ENCODE data around the gene CD8A. TPM values are rescaled to one million over a fixed set of nuclear protein-coding genes. Genes with fewer than 3 reads are reported as not detected.
A peak's percentile ranks its signal among the peaks of the same experiment; 100 is the strongest.
"Not testable (repeated sequence)": the region's sequence is repeated elsewhere in the genome, so short reads cannot be mapped to it uniquely, and the experiment has no call there.

The CD8A gene
- total RNA-seq (10 to 100 TPM in 1 of 5 donors, 1 to 10 TPM in 2, not detected in 2; 1.3 to 24.9 (median 6.2) TPM), polyA plus RNA-seq (10 to 100 TPM in 1 of 3 donors, 1 to 10 TPM in 2; 1.2 to 13.1 (median 1.3) TPM)
- long read RNA-seq, donor 1, result 0 reads
- long read RNA-seq, donor 2, result 0 reads
- long read RNA-seq, donor 3, result 0 reads
- long read RNA-seq, donor 4, result 0 reads
- long read RNA-seq, donor 5, result 0 reads
- long read RNA-seq, donor 6, result 0 reads
- long read RNA-seq, donor 7, partial matches to known transcripts, result 0 of 1 reads
- long read RNA-seq, donor 7, other reads (novel, unspliced or antisense), result 0 of 1 reads
- long read RNA-seq, donor 8, partial matches to known transcripts, result 0 of 1 reads
- long read RNA-seq, donor 8, other reads (novel, unspliced or antisense), result 0 of 1 reads
- long read RNA-seq, donor 9, result 0 reads
- long read RNA-seq, donor 10, result 0 reads

DNA sequence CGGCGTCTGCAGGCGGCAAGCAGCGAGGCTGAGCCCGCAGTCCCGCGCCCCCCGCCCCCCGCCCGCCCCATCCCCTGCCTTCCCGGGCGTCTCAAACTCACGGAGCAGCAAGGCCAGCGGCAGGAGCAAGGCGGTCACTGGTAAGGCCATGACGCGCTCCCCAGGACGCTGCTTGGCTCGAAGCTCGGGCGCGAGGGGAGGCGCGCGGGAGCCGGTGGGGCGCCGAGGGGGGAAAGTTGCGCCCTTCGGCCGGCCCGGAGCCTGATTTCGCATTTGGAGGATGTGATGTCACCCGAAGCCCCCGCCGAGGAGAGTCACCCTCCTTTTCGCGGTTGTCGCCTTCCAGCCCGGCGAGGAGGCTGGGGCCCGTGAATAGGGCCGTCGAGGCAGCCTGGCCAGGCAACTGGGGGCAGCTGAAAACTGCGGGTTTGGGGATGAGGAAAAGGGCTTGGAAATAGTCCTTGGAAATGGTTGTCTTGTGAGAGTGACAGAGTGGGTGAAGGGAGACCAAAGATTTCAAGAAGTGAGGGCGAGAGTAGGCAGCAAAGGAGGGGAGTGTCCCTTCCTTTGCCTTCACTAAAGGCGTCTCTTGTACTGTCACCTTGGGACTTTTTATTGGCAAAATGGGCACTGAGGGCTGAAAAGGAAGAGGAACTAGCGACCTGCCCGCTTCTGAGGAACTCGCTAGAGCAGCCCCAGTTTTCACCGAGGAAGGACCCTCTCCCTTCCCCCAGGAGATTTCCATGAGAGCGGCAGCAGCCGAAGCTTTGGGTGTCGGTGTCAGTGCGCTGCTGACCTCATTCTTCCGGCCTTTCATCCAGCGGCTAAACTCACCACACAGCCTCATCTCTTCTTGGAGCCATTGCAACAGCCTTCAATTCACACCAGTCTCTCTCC, at the start of gene CD8A:
Gene CD8A (minus strand): TSS at position 238 of the 897 bp plus-strand sequence. CDS start 88 bp downstream, at position 150.
- peak within 1 kb of the TSS; percentile 27 to 42 (median 36) for H3K4me3 ChIP-seq
- WGBS, 5 donors, result 3 to 7% (median 4%) methylated on average over 24 to 57 of the region's 57 CpGs
- intact Hi-C loops (cut with DNase I; ENCODE audit: low total_unique reads), result no loop called here
- peaks cover 35 to 88% (median 60%) of the 10 kb centered on the region in 3 donors for H3K27me3 ChIP-seq
- H3K27ac ChIP-seq, result peak within 1 kb of the TSS; percentile 11 to 74 (median 63)
- peak in 1 of 2 donors; percentile 62 for DNase-seq
- peaks cover 22 to 42% (median 35%) of the 10 kb centered on the region in 4 donors for H3K4me1 ChIP-seq
- TF ChIP-seq, protein P1, sequence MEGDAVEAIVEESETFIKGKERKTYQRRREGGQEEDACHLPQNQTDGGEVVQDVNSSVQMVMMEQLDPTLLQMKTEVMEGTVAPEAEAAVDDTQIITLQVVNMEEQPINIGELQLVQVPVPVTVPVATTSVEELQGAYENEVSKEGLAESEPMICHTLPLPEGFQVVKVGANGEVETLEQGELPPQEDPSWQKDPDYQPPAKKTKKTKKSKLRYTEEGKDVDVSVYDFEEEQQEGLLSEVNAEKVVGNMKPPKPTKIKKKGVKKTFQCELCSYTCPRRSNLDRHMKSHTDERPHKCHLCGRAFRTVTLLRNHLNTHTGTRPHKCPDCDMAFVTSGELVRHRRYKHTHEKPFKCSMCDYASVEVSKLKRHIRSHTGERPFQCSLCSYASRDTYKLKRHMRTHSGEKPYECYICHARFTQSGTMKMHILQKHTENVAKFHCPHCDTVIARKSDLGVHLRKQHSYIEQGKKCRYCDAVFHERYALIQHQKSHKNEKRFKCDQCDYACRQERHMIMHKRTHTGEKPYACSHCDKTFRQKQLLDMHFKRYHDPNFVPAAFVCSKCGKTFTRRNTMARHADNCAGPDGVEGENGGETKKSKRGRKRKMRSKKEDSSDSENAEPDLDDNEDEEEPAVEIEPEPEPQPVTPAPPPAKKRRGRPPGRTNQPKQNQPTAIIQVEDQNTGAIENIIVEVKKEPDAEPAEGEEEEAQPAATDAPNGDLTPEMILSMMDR (IDR thresholded peaks at IDR 0.05), result no peak
- TF ChIP-seq EP300 (IDR thresholded peaks at IDR 0.05) (no peak), POLR2AphosphoS5 (IDR thresholded peaks at IDR 0.05) (no peak), POLR2A (IDR thresholded peaks at IDR 0.05) (no peak)
- no peaks in the 10 kb centered on the region for H3K36me3 ChIP-seq
- peaks cover 0 to 5% (median under 1%) of the 10 kb centered on the region in 4 donors for H3K9me3 ChIP-seq

DNA sequence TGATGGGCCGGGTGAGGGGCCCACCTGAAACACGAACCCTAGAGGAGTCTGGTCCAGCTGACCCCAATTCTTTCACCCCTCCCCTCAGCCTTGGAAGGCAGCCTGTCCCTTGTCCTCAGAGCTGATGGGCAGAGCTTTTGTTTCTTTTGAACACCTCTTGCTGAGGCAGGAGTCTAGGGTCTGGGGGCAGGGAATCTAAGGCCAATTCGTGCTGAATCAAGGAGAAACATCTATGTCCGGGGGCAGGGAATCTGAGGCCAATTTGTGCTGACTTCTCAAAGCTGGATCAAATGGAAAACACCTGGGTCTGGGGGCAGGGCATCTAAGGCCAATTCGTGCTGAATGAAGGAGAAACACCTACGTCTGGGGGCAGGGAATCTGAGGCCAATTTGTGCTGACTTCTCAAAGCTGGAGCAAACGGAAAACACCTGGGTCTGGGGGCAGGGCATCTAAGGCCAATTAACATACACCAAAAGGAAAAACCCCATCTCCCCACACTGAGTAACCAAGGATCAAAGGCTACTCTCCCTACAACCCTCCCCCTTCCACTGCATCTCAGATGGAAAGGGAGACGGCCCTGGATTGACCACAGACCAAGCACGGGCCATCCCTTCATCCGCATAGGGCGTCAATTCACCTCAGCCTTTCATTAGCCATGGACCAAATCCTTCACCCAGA, 49.3 kb upstream of the CD8A start:
- H3K4me3 ChIP-seq; H3K9me3 ChIP-seq; H3K36me3 ChIP-seq; H3K4me1 ChIP-seq; H3K27me3 ChIP-seq; H3K27ac ChIP-seq; DNase-seq; intact Hi-C loops (cut with DNase I; ENCODE audit: low total_unique reads): not testable (repeated sequence)
- 75 to 84% (median 84%) methylated on average over 6 to 8 of the region's 11 CpGs for WGBS, 5 donors

DNA sequence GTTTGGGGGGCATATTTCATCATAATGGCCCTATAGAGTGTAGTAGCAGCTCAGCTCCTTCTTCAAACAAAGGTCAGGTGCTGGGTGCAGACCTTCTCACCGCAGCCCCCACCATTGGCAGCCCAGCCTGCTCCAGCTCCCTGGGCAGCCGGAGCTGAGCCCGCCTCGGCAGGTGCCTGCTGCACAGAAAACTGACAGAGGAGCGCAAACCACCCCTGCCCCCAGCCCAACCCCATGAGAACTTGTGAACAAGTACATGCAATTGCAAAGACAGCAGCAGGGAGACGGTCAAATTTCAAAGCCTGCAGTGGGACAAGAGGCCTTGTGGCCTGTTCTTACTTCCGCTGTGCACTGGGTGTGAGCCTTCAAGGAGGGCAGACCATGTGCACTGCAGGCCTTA, 48.7 kb upstream of the CD8A start:
- H3K4me3 ChIP-seq; H3K4me1 ChIP-seq; H3K27me3 ChIP-seq; H3K27ac ChIP-seq; H3K36me3 ChIP-seq; intact Hi-C loops (cut with DNase I; ENCODE audit: low total_unique reads); DNase-seq; H3K9me3 ChIP-seq: not testable (repeated sequence)
- WGBS, 5 donors, result 90 to 100% (median 93%) methylated on average over 3 to 7 of the region's 7 CpGs

DNA sequence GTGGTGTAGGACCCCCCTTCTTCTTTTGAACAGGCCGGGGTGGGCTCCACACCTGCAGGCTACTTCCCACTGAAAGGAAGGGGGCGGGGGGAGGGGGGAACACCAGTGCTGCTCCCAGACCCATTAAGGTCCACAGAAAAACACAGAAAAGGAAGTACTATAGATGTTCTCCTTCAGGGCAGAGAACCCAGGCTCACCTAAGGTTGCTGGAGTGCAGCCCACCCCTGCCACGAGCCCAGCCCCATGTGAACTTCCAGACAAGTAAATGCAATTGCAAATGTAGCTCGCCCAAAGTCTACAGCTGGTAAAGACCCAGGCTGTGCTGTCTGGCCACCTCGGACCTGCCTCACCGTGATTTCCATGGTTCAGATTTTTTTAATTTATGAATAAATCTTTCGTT, 47.0 kb upstream of the CD8A start:
- H3K27me3 ChIP-seq; H3K4me1 ChIP-seq; H3K36me3 ChIP-seq; DNase-seq; intact Hi-C loops (cut with DNase I; ENCODE audit: low total_unique reads); H3K9me3 ChIP-seq; H3K4me3 ChIP-seq: not testable (repeated sequence)
- peak overlapping the region in 1 of 5 donors; percentile 46 for H3K27ac ChIP-seq
- 54 to 83% (median 78%) methylated on average over 6 to 7 of the region's 7 CpGs for WGBS, 5 donors

DNA sequence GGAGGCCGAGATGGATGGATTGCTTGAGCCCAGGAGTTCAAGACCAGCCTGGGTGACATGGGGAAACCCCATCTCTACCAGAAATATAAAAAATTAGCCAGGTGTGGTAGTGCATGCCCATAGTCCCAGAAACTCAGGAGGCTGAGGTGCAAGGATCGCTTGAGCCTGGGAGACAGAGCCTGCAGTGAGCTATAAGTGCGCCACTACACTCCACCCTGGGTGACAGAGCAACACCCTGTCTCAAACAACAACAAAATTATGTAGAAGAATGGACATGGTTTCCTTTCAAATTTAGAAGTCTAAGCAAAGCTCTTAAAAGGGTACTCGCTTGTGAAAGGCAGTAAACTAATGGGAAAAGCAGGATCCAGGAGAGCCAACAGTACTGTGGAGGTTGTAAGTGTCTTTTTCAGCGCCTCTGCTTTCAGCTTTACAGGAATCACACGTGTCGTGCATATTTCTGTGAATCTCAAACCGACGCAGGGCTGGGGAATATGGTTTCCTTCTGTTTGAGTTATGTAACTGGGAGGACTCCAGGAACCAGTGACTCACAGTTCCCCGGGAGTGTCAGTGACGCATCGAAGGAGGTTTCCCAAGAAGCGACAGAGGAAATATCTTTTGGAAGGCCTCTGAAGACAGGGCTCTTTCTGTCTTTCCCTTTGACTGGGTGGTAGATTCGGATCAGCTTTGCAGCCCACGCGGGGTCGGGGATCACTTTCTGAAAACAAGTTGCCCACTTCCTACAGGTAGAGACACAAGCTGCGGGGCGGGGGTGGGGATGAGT, 46.4 kb upstream of the CD8A start:
- TF ChIP-seq POLR2AphosphoS5 (IDR thresholded peaks at IDR 0.05), result peak in 1 of 3 donors; percentile 56
- H3K27ac ChIP-seq, result peak overlapping the region in 4 of 5 donors; percentile 15 to 46 (median 30)
- 35 to 61% (median 38%) methylated on average over 12 to 15 of the region's 19 CpGs for WGBS, 5 donors
- H3K4me3 ChIP-seq; H3K9me3 ChIP-seq; intact Hi-C loops (cut with DNase I; ENCODE audit: low total_unique reads); H3K27me3 ChIP-seq; H3K36me3 ChIP-seq; H3K4me1 ChIP-seq: not testable (repeated sequence)
- DNase-seq, result peak; percentile 64 to 84

DNA sequence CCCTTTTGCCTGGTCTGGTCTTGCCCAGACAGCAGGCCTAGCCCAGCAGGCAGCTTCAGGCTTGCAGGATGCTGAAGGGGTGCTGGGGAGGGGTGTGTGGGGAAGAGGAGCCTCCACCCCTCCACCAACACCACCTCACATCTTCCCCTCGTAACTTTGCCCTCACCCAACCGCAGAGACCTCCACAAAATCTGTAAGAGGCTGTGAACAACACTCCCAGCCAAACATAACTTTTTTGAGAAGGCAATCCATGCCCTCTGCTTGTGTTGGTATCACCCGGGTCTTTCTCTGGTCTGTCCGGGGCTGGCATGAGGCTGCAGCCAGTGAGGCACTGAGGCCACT, 44.8 kb upstream of the CD8A start:
- H3K4me3 ChIP-seq; H3K27ac ChIP-seq; H3K9me3 ChIP-seq; intact Hi-C loops (cut with DNase I; ENCODE audit: low total_unique reads); H3K36me3 ChIP-seq; H3K4me1 ChIP-seq; DNase-seq; H3K27me3 ChIP-seq: not testable (repeated sequence)
- WGBS, 5 donors, result 33 to 59% (median 52%) methylated on average over 2 to 4 of the region's 4 CpGs; no CpG with 5 or more reads in 2 of the 5 donors

Measured in stomach (tissue), 19 donors.